Posterior vena cava (tissue), 2 donors: ENCODE results near the gene CLDN19. TPM values are rescaled to one million over a fixed set of nuclear protein-coding genes. Genes with fewer than 3 reads are reported as not detected.

ENCODE experiments used
- total RNA-seq, 2 donors: library from RNA; stranded (reverse); fragmentation: NEBNext Ultra II Directional; extraction: Animal tissue kit (Norgen Biotek cat#: 25700); gene quantifications; one replicate each; pipeline ENCODE4 v1.2.1, GENCODE V29; 2021
- donor health status: DM: yes; HTN: yes; CAD: no.
- donor health status: DM: yes; HTN: yes; CAD: no.

The CLDN19 gene
- total RNA-seq, 2 donors from 2014 or later = not detected

Other genes starting within 250 kb of the CLDN19 start
- 10 to 100 TPM; 13.2 to 21.7 TPM for gene PPIH, start 81.8 kb downstream of the CLDN19 start, total RNA-seq
- gene YBX1, start 57.8 kb downstream of the CLDN19 start, total RNA-seq = 100 to 1,000 TPM; 596 to 706 TPM
- gene P3H1, start 26.8 kb upstream of the CLDN19 start, total RNA-seq = 10 to 100 TPM; 28.4 to 45.0 TPM
- 1 to 10 TPM; 6.0 to 6.5 TPM for gene C1orf50, start 27.0 kb upstream of the CLDN19 start, total RNA-seq
- not detected for gene TMEM269, start 44.8 kb upstream of the CLDN19 start, total RNA-seq
- gene ERMAP, start 76.9 kb upstream of the CLDN19 start, total RNA-seq = 1 to 10 TPM; 6.9 to 7.3 TPM
- 10 to 100 TPM; 14.3 to 16.0 TPM for gene SVBP, start 77.2 kb upstream of the CLDN19 start, total RNA-seq
- 1 to 10 TPM; 4.5 to 5.1 TPM for gene ZNF691, start 106.4 kb upstream of the CLDN19 start, total RNA-seq
- gene SLC2A1, start 218.6 kb upstream of the CLDN19 start, total RNA-seq = 10 to 100 TPM; 13.0 to 17.7 TPM